Right ventricle myocardium inferior (tissue), 1 donor: ENCODE measurements around the gene ARF1. TPM values are rescaled to one million over a fixed set of nuclear protein-coding genes. Genes with fewer than 3 reads are reported as not detected.

Experiments used
- ATAC-seq: fragments of 200-7000 bp; cut with Tn5 transposase; one replicate; pipeline ENCODE4 v1.9.1; 2020; ENCODE audit warnings: mild to moderate bottlenecking, moderate library complexity
- DNase-seq: peaks from one replicate; pipeline ENCODE4 v3.0.0; 2021; ENCODE audit errors: missing footprints
- intact Hi-C: fragments of 100-400 bp; cut with DNase I; formaldehyde crosslinking; loops from one replicate; pipeline ENCODE4 v1.11.0; 2022
- total RNA-seq: library from RNA; stranded (reverse); fragmentation: NEBNext Ultra II Directional; extraction: Animal tissue kit (Norgen Biotek cat#: 25700); gene quantifications from one replicate; pipeline ENCODE4 v1.2.1, GENCODE V29; 2021
- donor health status: DM: no; HTN: yes; CAD: no; lungs with severe emphysema.

Gene ARF1
- total RNA-seq, 1 donor from 2014 or later = 281 TPM

GRCh38 chr1:228094432-228095016 is 12.0 kb downstream of the ARF1 start:
- DNase-seq = no peak
- ATAC-seq = no peak
- intact Hi-C loops = no loop called here

DNA sequence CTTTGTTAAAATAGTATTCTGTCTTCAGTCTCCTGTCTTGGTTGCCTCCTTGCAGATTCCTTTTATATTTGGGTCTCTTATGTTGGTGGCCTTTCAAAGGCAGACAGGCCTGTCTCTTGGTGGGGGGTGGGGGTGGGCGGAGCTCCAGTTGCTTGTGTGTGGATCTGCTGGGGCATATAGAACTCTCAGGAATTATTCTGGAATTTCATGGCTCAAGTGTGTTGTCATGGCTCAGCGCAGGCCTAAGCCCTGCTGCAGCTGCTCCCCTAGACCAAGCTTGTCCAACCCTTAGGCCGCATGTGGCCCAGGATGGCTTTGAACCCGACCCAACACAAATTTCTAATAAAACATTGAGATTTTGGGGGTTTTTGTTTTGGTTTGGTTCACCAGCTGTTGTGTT is 12.7 kb downstream of the ARF1 start:
- no peak for ATAC-seq
- intact Hi-C loops = no loop called here
- DNase-seq = no peak

GRCh38 chr1:228095938-228096337 is 13.4 kb downstream of the ARF1 start:
- intact Hi-C loops = no loop called here
- DNase-seq (no peak), ATAC-seq (no peak)

DNA sequence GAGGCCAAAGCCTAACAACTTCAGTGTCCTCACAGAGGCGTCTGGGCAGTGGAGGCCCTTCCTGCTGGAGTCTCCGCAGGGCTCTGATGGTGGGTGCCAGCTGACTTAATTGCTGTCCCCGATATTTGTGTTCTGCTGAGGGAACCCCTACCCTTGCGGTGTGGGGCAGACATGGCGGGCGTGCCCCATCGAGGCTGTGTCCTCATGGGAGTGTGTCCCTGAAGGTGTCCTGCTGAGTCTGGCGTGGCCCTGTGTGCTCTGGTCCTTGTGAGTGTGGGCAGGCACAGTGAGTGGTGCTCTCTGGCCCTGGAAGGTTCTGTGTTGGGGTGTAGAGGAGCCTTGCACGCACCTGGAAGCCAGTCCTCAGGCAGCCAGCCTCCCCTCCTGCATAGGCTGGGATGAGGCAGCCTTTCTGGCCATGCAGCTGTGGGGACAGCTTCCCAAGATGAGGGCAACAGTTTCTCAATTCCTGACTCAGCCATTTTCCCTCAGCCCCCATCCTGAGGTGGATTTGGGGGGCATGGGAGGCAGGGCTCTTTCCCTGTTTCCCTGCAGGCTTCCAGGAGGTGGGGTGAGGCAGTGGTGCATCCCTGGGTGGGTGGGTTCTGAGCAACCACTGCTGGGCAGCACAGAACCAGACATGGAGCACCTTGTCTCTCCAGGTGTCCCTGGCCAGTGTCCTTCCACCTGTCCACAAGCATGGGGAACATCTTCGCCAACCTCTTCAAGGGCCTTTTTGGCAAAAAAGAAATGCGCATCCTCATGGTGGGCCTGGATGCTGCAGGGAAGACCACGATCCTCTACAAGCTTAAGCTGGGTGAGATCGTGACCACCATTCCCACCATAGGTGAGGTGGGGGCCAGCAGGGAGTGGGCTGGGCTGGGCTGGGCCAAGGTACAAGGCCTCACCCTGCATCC is 14.2 kb downstream of the ARF1 start:
- intact Hi-C loops = no loop called here
- ATAC-seq (no peak), DNase-seq (no peak)

GRCh38 chr1:228097333-228098081 is 15.0 kb downstream of the ARF1 start:
- ATAC-seq (no peak), DNase-seq (no peak)
- intact Hi-C loops = no loop called here

DNA sequence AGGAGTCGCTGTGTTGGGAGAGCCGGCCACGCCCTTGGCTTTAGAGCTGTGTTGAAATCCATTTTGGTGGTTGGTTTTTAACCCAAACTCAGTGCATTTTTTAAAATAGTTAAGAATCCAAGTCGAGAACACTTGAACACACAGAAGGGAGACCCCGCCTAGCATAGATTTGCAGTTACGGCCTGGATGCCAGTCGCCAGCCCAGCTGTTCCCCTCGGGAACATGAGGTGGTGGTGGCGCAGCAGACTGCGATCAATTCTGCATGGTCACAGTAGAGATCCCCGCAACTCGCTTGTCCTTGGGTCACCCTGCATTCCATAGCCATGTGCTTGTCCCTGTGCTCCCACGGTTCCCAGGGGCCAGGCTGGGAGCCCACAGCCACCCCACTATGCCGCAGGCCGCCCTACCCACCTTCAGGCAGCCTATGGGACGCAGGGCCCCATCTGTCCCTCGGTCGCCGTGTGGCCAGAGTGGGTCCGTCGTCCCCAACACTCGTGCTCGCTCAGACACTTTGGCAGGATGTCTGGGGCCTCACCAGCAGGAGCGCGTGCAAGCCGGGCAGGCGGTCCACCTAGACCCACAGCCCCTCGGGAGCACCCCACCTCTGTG is 15.9 kb downstream of the ARF1 start:
- DNase-seq (no peak), ATAC-seq (no peak)
- intact Hi-C loops = no loop called here

- ATAC-seq (no peak), DNase-seq (no peak)
- intact Hi-C loops = no loop called here
Measured at GRCh38 chr1:228099331-228099732, 16.8 kb downstream of the ARF1 start.

DNA sequence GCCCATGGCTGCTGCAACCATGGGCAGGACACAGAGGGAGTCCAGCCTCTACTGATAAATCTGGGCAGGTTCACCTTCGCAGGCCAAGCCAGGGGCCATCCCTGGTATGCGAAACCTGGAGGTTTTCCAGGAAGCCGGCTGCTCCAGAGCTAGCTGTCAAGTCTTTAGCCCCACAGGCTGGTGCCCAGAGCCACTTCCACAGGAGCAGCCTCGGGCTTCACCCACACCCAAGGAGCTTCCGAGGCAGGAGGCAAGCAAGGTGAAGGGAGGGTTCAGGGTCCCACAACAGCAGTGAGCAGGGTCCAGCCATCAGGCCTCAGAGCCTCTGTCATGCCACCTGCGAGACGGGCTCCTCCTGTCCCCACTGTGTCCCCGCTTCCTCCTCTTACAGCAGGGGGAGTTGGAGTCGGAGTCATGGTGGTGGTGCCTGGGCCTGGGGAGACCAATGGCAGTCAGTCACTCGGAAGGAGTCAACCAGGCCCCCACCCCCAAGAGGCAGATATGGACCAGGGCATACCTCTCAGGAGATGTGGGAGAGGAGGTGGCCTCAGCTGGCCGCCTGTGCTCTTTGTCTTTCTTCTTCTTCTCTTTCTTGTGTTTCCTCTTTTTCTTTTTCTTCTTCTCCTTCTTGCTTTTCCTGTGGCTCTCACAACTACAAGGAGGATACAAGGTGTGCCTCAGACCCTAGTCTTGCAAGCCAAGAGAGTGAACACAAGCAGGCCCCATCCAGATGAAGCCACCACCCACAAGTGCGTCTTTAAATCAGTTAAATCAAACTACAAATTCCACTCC is 18.5 kb downstream of the ARF1 start:
- DNase-seq (no peak), ATAC-seq (no peak)
- intact Hi-C loops = no loop called here

GRCh38 chr1:228101614-228101993 is 19.1 kb downstream of the ARF1 start:
- DNase-seq = no peak
- intact Hi-C loops = no loop called here
- no peak for ATAC-seq

DNA sequence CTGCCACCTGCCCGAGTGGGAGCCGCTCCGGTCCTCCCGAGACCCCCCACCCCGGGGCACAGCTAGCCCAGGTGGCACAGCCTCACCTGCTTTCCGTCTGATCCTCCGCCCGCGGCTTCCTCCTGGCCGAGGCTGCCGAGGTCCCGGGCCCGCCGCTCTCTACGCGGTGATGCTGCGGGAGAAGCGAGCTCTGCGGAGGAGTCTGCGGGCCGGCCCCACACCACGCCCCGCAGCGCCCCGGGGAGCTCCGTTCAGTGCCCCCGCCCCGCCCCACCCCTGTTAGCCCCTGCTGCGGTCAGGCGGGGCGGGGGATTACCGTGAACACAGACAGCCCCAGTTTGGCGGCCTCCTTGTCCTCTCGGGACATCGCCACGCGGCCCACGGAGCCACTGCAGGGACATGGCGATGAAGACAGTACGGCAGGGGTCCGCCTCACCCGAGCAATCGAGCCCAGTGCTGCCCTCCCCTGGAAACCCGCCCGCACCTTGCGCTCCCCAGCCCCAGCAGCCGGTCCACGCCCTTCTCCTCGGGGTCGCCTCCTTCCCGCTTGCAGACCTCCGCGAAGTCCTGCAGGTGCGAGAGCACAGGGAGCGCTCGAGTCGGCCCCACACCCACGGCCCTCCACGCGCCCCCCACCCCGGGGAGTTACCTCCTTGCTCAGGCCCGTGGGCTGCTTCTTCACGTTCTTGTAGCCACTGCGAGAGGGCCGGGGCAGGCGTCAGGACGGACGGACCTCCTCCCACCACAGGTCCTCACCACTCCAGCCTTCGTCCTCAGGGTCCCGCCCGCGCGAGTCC is 19.7 kb downstream of the ARF1 start:
- intact Hi-C loops = no loop called here
- ATAC-seq = no peak
- DNase-seq = no peak

GRCh38 chr1:228102791-228103620 is 20.5 kb downstream of the ARF1 start, which contains the start of gene C1orf35:
TSS of gene C1orf35 (minus strand) at chr1:228103325. CDS start at chr1:228103227, 98 bp downstream.
- ATAC-seq (peak; percentile 91), DNase-seq (peak; percentile 97)
- intact Hi-C loops = no loop called here

DNA sequence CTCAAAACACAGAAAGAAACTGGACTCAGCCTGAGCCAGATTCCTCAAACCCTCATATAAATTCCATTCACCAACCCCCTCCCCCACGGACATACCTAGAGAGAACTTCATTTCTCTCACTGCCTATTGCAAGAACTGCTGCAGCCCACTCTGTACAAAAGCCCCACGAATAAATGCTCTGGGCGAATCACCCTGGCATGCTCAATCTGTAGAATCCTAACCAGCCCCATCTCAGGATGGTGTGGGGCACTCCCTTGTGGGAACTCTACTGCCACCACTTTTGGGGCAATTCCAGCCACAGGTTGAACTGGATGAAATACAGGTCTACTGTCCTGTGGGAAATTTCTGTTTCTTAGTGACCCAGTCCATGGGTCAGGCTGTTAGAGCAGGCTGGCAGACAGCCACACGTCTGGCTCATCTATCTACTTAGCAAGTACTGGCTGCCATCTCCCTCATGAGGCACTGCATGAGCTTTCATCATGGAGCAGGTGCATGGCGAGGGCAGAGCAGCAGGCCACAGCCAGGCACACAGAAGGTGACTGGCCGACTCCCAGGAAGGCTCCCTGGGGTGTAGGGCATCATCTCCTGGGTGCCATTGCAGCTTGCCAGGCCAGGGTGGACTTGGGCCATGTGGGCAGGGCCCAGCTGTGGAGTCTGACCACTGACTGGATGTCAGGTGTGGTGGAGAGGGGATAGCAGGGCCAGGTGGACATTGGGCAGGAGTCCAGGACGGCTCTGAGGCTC is 22.2 kb downstream of the ARF1 start:
- no peak for DNase-seq

DNA sequence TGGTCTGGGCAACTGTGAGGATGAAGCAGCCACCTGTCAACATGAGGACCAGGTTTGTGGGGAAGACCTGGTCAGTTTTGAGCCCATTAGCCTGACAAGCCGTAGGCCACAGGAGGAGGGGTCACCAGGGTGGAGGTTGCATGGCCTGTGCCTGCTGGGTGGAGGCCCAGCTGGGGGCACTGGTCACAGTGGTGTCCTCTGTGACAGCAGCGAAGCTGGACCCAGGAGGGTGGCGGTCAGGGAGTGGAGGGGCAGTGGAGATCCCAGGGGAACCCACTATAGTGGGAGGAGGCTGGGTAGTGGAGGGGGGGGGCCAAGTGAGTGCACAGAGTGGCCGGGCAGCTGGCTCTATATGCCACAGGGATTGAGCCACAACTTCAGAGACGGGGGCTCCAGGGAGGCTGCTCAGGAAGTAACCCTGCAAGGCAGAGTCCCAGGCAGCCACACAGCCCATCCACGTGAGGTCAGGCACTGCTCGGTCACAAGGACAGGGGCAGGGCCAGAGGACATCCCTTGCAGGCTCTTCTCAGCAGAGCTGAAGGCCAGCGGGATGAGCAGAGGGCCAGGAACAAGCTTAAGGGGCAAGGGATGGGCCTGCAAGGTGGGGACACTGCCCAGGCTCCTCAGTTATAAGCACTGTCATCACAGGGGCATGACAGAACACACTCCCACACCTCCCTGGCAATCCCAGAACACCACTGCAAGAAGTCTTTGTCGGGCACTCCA is 22.9 kb downstream of the ARF1 start:
- intact Hi-C loops = no loop called here
- ATAC-seq = no peak

More for the DNA sequence above, 22.2 kb downstream of the ARF1 start:
- intact Hi-C loops = no loop called here
- no peak for ATAC-seq

GRCh38 chr1:228105996-228106799 is 23.7 kb downstream of the ARF1 start:
- DNase-seq = no peak
- no peak for ATAC-seq
- intact Hi-C loops = no loop called here

More for the DNA sequence above, 22.9 kb downstream of the ARF1 start:
- no peak for DNase-seq

GRCh38 chr1:228106800-228107054 is 24.2 kb downstream of the ARF1 start:
- intact Hi-C loops = no loop called here
- no peak for DNase-seq
- no peak for ATAC-seq
